MM.1S (cell line): ENCODE measurements around the gene ADAM11.

Experiments used
- EZH2 ChIP-seq: fragments of 300-600 bp; sonication (generic); optimal IDR thresholded peaks from 2 replicates; pipeline ENCODE3; 2017; ENCODE audit warnings: low read depth, mild to moderate bottlenecking, antibody characterized with exemption, low read length, mixed read lengths
- TF ChIP-seq, protein P1 (sequence below): fragments of 300-600 bp; sonication (generic); IDR thresholded peaks from 2 replicates; pipeline ENCODE4 v1.5.1; 2016; ENCODE audit warnings: antibody characterized with exemption, low read length, mixed read lengths

DNA sequence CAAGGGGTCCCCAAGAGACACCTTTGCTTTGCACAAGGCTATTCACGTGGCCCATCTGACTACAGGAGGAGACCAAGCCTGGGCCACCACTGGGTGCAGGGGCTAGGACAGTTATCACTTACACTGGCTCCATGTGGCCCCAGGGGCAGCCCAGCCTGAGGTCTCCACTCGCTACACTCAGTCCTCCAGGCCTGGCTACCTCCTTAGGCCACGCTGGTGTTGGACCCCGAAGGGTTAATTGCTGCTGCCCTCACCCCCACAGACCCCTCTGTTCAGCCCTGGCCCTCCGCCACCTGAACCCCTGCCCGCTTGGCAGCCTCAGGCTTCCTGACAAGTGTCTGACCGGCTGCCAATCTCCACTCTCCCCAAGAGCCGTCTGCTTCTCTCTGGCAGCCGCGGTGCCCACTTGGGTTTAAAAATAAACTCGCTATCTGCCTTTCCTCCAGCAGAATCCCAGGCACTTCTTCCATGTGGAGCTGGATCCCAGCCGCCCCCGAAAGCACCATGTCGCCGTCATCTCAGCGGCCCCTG, 27.8 kb downstream of the ADAM11 start:
- TF ChIP-seq, protein P1, sequence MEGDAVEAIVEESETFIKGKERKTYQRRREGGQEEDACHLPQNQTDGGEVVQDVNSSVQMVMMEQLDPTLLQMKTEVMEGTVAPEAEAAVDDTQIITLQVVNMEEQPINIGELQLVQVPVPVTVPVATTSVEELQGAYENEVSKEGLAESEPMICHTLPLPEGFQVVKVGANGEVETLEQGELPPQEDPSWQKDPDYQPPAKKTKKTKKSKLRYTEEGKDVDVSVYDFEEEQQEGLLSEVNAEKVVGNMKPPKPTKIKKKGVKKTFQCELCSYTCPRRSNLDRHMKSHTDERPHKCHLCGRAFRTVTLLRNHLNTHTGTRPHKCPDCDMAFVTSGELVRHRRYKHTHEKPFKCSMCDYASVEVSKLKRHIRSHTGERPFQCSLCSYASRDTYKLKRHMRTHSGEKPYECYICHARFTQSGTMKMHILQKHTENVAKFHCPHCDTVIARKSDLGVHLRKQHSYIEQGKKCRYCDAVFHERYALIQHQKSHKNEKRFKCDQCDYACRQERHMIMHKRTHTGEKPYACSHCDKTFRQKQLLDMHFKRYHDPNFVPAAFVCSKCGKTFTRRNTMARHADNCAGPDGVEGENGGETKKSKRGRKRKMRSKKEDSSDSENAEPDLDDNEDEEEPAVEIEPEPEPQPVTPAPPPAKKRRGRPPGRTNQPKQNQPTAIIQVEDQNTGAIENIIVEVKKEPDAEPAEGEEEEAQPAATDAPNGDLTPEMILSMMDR, result no peak
- no peak for TF ChIP-seq EZH2
